ENCODE results near the gene PMF1. TPM values are rescaled to one million over a fixed set of nuclear protein-coding genes. Genes with fewer than 3 reads are reported as not detected.

The PMF1 gene
- total and polyA plus RNA-seq, 4 donors = 24.7 to 63.5 (median 36.9) TPM

DNA sequence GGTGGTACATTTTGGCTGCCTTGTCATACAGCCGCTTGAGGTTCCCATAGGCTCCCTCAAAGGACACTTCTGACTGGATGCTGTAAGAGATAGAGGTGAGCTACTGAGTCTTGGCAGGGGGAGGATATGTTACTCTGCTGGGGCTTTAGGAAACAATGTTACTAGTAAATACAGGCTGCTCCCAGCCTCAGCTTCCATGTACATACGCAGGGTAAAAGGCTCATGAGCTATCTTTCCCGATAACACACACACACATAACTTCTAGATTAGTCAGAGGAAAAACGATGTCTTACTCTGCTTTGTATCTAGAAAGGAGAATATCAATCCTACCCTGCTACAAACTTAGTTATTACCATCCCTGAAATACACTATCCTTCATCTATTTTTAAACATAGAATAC, 55.5 kb downstream of the PMF1 start:
- Histone ChIP-seq H3K27ac (ENCODE audit: low read depth in 1 of 2, low read length in 2 of 2) (no peak overlapping the region), H3K9me3 (ENCODE audit: control insufficient read depth in 4 of 4, low read length in 3 of 4) (no peaks in the 10 kb centered on the region), H3K4me3 (ENCODE audit: low read depth in 1 of 3, low read length in 3 of 3) (no peak overlapping the region), H3K36me3 (ENCODE audit: control insufficient read depth in 4 of 4, insufficient read depth in 3 of 4, low read depth in 1 of 4, low read length in 3 of 4) (peaks cover 14 to 78% (median 59%) of the 10 kb centered on the region in 4 donors), H3K4me1 (ENCODE audit: control insufficient read depth in 4 of 4, insufficient read depth in 4 of 4, low read length in 3 of 4) (peaks cover 0 to 13% (median 12%) of the 10 kb centered on the region in 4 donors), H3K27me3 (ENCODE audit: control insufficient read depth in 4 of 4, insufficient read depth in 4 of 4, low read length in 3 of 4) (no peaks in the 10 kb centered on the region), H3K9ac (ENCODE audit: low read depth in 1 of 2, low read length in 2 of 2) (no peak overlapping the region)
- 97% methylated on average over 4 of the region's 4 CpGs for WGBS
- TF ChIP-seq YY1 (IDR thresholded peaks at IDR 0.05) (no peak), FOXA2 (IDR thresholded peaks at IDR 0.05) (no peak), NR2F2 (IDR thresholded peaks at IDR 0.05) (no peak), RXRA (IDR thresholded peaks at IDR 0.05) (no peak), GABPA (IDR thresholded peaks at IDR 0.05 in 1 of 2, conservative IDR thresholded peaks at IDR 0.05 in 1 of 2) (no peak), HNF4A (conservative IDR thresholded peaks at IDR 0.05) (no peak), TAF1 (conservative IDR thresholded peaks at IDR 0.05) (no peak), HNF4G (IDR thresholded peaks at IDR 0.05) (no peak)
- TF ChIP-seq, protein P1, sequence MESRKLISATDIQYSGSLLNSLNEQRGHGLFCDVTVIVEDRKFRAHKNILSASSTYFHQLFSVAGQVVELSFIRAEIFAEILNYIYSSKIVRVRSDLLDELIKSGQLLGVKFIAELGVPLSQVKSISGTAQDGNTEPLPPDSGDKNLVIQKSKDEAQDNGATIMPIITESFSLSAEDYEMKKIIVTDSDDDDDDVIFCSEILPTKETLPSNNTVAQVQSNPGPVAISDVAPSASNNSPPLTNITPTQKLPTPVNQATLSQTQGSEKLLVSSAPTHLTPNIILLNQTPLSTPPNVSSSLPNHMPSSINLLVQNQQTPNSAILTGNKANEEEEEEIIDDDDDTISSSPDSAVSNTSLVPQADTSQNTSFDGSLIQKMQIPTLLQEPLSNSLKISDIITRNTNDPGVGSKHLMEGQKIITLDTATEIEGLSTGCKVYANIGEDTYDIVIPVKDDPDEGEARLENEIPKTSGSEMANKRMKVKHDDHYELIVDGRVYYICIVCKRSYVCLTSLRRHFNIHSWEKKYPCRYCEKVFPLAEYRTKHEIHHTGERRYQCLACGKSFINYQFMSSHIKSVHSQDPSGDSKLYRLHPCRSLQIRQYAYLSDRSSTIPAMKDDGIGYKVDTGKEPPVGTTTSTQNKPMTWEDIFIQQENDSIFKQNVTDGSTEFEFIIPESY (IDR thresholded peaks at IDR 0.05) = no peak
- TF ChIP-seq, protein P2, sequence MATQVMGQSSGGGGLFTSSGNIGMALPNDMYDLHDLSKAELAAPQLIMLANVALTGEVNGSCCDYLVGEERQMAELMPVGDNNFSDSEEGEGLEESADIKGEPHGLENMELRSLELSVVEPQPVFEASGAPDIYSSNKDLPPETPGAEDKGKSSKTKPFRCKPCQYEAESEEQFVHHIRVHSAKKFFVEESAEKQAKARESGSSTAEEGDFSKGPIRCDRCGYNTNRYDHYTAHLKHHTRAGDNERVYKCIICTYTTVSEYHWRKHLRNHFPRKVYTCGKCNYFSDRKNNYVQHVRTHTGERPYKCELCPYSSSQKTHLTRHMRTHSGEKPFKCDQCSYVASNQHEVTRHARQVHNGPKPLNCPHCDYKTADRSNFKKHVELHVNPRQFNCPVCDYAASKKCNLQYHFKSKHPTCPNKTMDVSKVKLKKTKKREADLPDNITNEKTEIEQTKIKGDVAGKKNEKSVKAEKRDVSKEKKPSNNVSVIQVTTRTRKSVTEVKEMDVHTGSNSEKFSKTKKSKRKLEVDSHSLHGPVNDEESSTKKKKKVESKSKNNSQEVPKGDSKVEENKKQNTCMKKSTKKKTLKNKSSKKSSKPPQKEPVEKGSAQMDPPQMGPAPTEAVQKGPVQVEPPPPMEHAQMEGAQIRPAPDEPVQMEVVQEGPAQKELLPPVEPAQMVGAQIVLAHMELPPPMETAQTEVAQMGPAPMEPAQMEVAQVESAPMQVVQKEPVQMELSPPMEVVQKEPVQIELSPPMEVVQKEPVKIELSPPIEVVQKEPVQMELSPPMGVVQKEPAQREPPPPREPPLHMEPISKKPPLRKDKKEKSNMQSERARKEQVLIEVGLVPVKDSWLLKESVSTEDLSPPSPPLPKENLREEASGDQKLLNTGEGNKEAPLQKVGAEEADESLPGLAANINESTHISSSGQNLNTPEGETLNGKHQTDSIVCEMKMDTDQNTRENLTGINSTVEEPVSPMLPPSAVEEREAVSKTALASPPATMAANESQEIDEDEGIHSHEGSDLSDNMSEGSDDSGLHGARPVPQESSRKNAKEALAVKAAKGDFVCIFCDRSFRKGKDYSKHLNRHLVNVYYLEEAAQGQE (IDR thresholded peaks at IDR 0.05) = no peak
- TF ChIP-seq, protein P3, sequence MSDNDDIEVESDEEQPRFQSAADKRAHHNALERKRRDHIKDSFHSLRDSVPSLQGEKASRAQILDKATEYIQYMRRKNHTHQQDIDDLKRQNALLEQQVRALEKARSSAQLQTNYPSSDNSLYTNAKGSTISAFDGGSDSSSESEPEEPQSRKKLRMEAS (IDR thresholded peaks at IDR 0.05) = no peak
- TF ChIP-seq, protein P4, sequence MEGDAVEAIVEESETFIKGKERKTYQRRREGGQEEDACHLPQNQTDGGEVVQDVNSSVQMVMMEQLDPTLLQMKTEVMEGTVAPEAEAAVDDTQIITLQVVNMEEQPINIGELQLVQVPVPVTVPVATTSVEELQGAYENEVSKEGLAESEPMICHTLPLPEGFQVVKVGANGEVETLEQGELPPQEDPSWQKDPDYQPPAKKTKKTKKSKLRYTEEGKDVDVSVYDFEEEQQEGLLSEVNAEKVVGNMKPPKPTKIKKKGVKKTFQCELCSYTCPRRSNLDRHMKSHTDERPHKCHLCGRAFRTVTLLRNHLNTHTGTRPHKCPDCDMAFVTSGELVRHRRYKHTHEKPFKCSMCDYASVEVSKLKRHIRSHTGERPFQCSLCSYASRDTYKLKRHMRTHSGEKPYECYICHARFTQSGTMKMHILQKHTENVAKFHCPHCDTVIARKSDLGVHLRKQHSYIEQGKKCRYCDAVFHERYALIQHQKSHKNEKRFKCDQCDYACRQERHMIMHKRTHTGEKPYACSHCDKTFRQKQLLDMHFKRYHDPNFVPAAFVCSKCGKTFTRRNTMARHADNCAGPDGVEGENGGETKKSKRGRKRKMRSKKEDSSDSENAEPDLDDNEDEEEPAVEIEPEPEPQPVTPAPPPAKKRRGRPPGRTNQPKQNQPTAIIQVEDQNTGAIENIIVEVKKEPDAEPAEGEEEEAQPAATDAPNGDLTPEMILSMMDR (IDR thresholded peaks at IDR 0.05; ENCODE audit: low read depth, low read length, missing input control) = no peak
- no peak for DNase-seq (ENCODE audit: low spot score)

DNA sequence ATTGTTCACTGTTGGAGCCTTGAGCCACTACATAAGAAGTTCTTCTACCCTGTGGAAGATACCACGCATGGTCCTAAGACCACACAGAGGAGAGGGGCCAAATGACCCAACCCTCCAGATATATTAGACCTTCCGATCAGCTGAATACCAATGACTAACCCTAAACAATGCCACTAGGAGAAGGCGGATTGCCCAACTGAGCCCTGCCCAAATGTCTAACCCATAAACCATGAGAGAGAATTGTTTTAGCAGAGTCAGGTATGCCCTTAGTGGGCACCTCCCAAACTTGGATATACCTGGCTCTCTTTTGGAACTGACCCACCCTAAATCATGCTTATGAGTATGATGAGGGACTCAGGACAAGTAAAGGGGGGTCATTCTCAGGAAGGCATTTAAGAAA, 57.5 kb downstream of the PMF1 start:
- no peak for DNase-seq (ENCODE audit: low spot score)
- H3K9me3 ChIP-seq (ENCODE audit: control insufficient read depth in 4 of 4, low read length in 3 of 4) = no peaks in the 10 kb centered on the region
- no peak overlapping the region for H3K4me3 ChIP-seq (ENCODE audit: low read depth in 1 of 3, low read length in 3 of 3)
- peaks cover 0 to 14% (median 13%) of the 10 kb centered on the region in 4 donors for H3K4me1 ChIP-seq (ENCODE audit: control insufficient read depth in 4 of 4, insufficient read depth in 4 of 4, low read length in 3 of 4)
- H3K27ac ChIP-seq (ENCODE audit: low read depth in 1 of 2, low read length in 2 of 2) = no peak overlapping the region
- peaks cover 16 to 82% (median 64%) of the 10 kb centered on the region in 4 donors for H3K36me3 ChIP-seq (ENCODE audit: control insufficient read depth in 4 of 4, insufficient read depth in 3 of 4, low read depth in 1 of 4, low read length in 3 of 4)
- H3K27me3 ChIP-seq (ENCODE audit: control insufficient read depth in 4 of 4, insufficient read depth in 4 of 4, low read length in 3 of 4) = no peaks in the 10 kb centered on the region
- WGBS = 97% methylated on average over 3 of the region's 3 CpGs
- no peak for TF ChIP-seq YY1 (IDR thresholded peaks at IDR 0.05)
- H3K9ac ChIP-seq (ENCODE audit: low read depth in 1 of 2, low read length in 2 of 2) = no peak overlapping the region

All from liver (tissue), 9 donors.